ENCODE results near the gene RREB1. TPM values are rescaled to one million over a fixed set of nuclear protein-coding genes. Genes with fewer than 3 reads are reported as not detected.
A peak's percentile ranks its signal among the peaks of the same experiment; 100 is the strongest.

The RREB1 gene
- total RNA-seq, 1 experiment from 2014 or later = 15.7 TPM

- peak; percentile 68 for DNase-seq (ENCODE audit: low read depth, low spot score)
- in situ Hi-C loops (cut with HindIII; ENCODE audit: low pct_unique_long_range_greater_than_20kb, low sequenced_read_pairs) = no loop called here
Measured at GRCh38 chr6:7137335-7138045, 29.7 kb downstream of the RREB1 start.

DNA sequence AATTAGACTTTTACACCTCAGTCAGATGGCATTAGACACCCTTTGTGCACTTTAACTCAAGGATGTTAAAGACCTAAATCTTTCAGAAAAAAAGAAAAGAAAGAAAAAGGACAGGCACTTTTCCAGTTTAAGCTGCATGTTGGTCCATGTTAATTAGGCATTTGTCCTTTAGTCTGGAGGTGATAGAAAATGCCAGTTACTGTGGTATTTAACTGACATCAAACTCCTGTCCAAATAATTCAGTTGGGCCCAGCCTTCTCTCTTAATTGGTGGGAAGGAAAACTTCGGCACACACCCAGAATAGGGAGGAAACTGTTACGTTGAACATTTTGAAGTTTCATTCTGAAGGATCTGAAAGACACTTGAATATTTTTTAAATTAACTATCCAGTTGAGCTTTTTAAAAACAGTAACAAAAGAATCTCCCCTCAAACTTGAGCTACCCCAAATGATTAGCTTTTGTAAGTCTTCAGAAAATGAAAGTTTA lies 30.3 kb downstream of the RREB1 start:
- in situ Hi-C loops (cut with HindIII; ENCODE audit: low pct_unique_long_range_greater_than_20kb, low sequenced_read_pairs) = no loop called here
- no peak for DNase-seq (ENCODE audit: low read depth, low spot score)

DNA sequence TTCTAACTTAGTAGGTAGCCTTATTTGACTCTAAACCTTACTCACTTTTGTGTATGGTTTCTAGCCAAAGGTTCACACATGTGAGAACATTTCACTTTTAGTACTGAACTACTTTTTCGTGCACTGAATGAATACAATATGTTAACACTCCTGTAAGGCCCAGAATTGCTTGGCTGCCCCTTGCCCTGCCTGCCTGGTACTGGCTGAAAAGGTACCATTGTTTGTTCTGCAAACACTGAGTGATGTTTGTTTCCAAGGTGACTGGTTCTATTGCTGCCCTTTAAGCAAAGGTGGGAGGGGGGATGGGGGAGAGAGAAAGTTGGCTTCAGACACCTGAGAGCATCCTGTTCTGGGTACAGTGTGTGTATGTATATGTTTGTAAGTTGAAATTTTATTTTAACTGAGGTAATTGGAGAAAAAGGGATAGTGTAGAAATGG lies 31.2 kb downstream of the RREB1 start:
- in situ Hi-C loops (cut with HindIII; ENCODE audit: low pct_unique_long_range_greater_than_20kb, low sequenced_read_pairs) = no loop called here

GRCh38 chr6:7139835-7140470 lies 32.2 kb downstream of the RREB1 start:
- in situ Hi-C loops (cut with HindIII; ENCODE audit: low pct_unique_long_range_greater_than_20kb, low sequenced_read_pairs) = no loop called here
- no peak for DNase-seq (ENCODE audit: low read depth, low spot score)

More for the DNA sequence above, 31.2 kb downstream of the RREB1 start:
- DNase-seq (ENCODE audit: low read depth, low spot score) = peak; percentile 62

- in situ Hi-C loops (cut with HindIII; ENCODE audit: low pct_unique_long_range_greater_than_20kb, low sequenced_read_pairs) = no loop called here
- DNase-seq (ENCODE audit: low read depth, low spot score) = peak; percentile 78
Measured at GRCh38 chr6:7140631-7141378, 33.0 kb downstream of the RREB1 start.

DNA sequence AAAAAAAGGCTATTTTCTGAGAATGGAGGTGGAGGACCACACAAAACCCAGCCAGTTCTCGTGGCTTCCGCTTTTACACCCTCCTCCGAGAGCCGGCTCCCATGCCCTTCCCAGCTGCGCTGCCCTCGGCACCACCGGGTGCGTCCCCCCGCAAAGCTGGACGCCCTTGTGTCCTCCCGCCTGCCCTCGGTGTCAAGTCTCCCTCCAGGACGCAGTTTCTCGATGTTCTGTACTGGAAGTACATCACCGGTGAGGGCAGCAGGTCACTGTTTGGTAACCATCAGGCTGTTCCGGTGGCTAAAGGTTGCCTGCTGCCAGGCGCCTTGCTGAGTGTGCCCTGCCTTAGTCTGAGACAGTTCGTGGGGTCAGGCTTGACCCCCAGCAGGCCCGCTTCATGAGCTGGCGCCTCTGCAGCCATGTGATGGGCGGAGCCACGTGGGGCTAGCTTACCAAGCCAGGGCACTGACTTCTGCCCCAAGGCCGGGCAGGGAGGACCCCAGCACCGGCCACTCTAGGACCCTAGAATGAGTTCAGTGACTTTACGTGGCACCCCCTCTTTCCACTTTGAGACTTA lies 34.6 kb downstream of the RREB1 start:
- DNase-seq (ENCODE audit: low read depth, low spot score) = no peak
- in situ Hi-C loops (cut with HindIII; ENCODE audit: low pct_unique_long_range_greater_than_20kb, low sequenced_read_pairs) = no loop called here

GRCh38 chr6:7142918-7143475 lies 35.2 kb downstream of the RREB1 start:
- in situ Hi-C loops (cut with HindIII; ENCODE audit: low pct_unique_long_range_greater_than_20kb, low sequenced_read_pairs) = no loop called here
- no peak for DNase-seq (ENCODE audit: low read depth, low spot score)

GRCh38 chr6:7143476-7143974 lies 35.8 kb downstream of the RREB1 start:
- in situ Hi-C loops (cut with HindIII; ENCODE audit: low pct_unique_long_range_greater_than_20kb, low sequenced_read_pairs) = no loop called here
- peak; percentile 94 for DNase-seq (ENCODE audit: low read depth, low spot score)

DNA sequence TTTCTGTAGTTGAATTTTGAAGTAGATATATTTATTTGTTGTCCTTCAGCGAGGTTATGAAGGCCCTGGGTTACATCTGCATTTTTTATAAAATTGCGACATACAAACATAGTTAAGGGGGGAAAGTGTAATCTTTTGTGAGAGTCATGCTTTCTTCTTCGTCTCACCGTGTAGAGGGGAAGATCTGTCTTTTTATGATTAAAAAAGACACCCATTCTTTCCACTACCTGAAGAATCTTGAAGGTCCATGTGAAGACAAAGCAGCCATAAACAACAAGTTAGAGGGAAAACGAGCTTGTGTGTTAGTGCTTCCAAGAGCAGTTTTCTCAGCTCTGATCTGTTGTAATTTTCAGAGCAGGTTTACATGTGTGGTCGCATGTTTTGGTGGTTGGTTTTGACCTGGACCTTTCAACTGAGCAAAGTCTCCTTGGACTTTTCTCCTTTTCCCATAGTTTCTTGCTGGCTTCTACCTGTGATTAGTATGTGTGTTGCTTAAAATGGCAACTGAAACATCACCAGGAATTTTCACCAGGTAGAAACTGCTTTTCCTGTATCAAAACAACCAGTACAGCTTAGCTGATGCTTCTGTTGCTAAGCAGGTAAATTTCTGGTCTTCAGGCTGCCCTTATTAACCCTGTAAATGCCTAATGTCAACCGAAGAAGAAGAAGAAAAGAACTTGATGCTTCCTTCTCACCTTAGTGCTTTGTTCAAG lies 37.3 kb downstream of the RREB1 start:
- in situ Hi-C loops (cut with HindIII; ENCODE audit: low pct_unique_long_range_greater_than_20kb, low sequenced_read_pairs) = no loop called here

DNA sequence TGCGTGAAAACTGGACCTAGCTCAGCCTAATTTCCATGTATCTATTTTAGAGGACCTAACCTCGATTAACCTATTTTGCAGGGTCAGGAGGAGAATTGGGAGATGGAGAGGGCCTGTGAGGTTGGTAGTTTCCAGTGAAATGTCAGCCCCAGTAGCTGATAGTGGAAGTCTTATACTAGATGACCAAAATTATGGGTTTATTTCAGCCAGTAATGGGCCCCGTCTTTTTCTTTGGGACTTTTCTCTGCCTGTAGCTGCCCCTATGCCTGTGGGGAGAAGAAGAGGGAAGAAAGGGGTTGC lies 37.8 kb downstream of the RREB1 start:
- no peak for DNase-seq (ENCODE audit: low read depth, low spot score)
- in situ Hi-C loops (cut with HindIII; ENCODE audit: low pct_unique_long_range_greater_than_20kb, low sequenced_read_pairs) = no loop called here

More for the DNA sequence above, 37.3 kb downstream of the RREB1 start:
- DNase-seq (ENCODE audit: low read depth, low spot score) = no peak

DNA sequence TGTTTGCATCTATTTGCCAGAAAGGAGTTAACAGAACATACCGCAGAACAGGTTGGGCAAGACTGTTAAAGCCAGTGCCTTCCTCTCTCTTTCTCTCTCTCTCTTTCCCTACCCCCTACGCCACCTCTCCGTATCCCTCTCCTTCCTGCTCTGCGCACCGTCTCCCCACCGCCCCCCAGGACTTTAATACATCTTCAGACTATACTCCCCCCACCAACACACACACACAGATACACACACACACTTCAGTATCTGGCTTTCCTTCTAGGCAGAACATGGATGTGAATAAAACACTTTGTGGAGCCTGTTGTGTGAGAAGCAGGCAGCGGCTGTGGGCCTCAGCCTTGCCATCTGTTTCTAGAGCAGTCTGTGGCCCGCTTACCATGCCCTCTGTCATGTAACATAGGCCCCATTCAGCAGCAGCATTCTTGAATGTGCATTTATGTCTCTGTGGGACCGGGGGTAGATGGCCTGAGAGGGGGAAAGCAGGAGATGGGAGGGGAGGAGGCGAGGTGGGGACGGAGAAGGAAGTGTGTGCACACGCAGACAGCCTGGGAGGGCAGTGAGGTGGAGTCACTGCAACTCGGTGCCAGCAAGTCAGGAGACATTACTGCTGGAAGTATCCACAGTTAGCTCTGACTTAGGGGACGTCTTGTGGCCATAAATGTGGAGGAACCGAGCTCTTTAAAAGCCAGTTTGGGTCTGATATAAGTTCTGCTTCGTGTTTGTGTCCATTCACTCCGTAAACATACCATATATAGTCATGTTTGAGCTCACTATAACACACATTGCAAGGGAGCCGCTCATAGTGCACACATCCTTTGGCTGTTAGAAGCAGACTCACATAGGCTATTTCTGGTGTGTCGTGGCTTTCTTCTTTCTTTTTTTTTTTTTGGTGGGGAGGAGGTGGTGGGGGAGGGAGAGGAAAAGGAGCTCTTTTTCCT lies 38.4 kb downstream of the RREB1 start:
- DNase-seq (ENCODE audit: low read depth, low spot score) = peak; percentile 36
- in situ Hi-C loops (cut with HindIII; ENCODE audit: low pct_unique_long_range_greater_than_20kb, low sequenced_read_pairs) = no loop called here

DNA sequence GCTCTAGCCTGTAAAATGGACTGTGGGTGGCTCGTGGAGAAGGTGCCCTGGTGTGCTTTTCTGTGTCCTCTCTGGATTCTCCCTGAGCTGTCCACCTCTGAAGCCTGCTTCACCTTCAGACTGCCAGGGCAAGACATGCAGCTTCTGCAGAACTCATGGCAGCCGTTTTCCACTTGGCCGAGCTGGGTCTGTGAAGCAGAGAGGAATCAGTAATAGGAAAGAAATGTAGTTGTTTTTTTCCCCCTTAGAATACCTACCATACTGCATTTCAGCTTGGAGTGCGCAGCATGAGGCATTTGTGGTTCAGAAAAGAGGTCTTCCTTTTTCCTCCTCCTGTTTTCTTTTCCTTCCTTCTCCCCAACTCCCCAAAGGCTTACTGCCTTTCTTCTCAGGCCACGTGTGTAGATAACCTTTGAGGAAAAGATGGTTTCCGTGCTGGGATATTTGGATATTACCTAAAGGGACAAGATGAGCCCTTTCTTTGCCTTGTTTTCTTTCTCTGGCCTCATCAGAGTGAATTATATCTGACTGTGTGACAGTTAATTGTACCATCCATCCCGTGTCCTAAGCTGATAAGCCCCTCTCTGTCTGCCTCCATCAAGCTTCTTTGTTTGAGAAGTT lies 39.4 kb downstream of the RREB1 start:
- peak; percentile 36 for DNase-seq (ENCODE audit: low read depth, low spot score)
- in situ Hi-C loops (cut with HindIII; ENCODE audit: low pct_unique_long_range_greater_than_20kb, low sequenced_read_pairs) = no loop called here

DNA sequence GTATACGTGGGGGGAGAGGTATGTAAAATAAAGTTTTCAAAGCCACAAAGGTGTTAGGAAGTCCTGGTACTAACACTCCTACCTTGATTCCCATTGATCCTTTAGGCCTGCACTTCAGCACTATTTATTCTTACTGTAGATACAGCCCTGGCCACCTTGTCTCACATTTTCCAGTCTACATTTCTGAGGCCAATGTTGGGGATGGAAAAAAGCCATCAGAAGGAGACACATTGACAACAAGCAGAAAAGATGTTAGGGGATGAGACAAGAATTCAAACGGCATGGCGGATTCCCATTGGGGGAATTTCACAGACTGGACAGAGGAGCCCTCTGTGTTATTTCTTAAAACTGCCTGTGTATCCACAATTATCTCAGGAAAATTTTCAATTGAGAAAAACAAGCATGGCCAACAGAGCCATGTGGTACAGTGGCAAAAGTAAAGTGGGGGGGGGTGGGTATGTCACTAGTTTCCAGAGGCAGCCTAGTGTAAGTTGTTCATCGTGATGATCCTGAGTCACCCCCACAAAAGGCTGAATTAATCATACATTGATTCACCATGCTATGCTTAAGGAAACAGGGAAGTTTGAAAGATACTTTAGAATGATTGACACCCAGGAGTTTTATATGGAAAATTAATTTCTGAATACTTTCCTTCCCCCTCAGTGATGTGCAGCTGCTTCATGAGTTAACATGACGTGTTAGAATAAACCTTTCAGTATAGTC lies 40.5 kb downstream of the RREB1 start:
- no peak for DNase-seq (ENCODE audit: low read depth, low spot score)
- in situ Hi-C loops (cut with HindIII; ENCODE audit: low pct_unique_long_range_greater_than_20kb, low sequenced_read_pairs) = no loop called here

- in situ Hi-C loops (cut with HindIII; ENCODE audit: low pct_unique_long_range_greater_than_20kb, low sequenced_read_pairs) = no loop called here
- DNase-seq (ENCODE audit: low read depth, low spot score) = peak; percentile 83
Measured at GRCh38 chr6:7150381-7151064, 42.8 kb downstream of the RREB1 start.

- in situ Hi-C loops (cut with HindIII; ENCODE audit: low pct_unique_long_range_greater_than_20kb, low sequenced_read_pairs) = no loop called here
- peak; percentile 90 for DNase-seq (ENCODE audit: low read depth, low spot score)
Measured at GRCh38 chr6:7151381-7151780, 43.6 kb downstream of the RREB1 start.

Measured in SK-MEL-5 (cell line).